Activated CD8-positive, alpha-beta memory T cell treated with anti-CD3 and anti-CD28 coated beads, Interleukin-2, amount 50 U/mL, for 1 hour (primary cell): ENCODE data around the gene SLC35F3.
"Not testable (repeated sequence)": the region's sequence is repeated elsewhere in the genome, so short reads cannot be mapped to it uniquely, and the experiment has no call there.

Experiments
- DNase-seq: peaks from one replicate; pipeline ENCODE4 v3.0.0-alpha.2; 2020; ENCODE audit errors: extremely low read depth

The SLC35F3 gene

DNA sequence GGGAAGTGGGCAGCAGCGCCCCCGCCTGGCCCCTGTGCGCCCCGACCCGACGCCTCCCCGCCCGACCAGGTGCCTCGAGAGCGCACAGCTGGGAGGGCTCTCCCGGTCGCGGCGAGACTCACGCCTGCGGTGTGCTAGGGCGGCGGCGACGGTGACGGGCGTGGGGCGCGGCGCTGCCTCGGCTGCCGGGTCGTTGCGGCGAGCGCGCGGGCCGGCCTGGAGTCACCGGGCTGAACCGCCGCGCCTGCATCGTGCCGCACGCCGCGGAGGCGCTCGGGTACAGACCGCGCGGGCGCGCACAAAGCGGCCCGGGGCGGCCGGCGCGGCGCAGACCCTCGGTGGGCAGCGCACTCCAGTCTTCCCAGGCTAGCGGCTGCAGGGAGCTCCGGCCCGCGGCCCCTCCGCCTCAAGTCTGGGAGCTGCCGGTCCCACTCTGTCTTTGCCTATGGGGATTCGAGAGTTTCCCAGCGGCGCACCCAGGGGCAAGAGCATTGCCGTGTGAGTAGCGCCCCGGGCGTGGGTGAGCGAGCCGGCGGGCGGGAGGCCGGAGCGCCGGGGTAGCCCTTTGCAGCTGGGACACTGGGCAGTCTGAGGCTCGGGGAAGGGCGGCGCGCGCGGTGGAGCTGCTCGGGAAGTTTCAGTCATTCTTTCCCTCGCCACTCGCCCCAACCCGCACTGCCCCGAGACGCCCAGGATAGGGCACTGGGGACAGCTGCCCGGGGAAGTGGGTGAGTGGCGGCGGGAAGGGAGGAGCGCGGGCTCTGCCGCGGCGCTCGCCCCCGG, at the start of gene SLC35F3:
Gene SLC35F3, plus strand, starts transcription at position 44 of the 783 bp plus-strand sequence.
- no peak for DNase-seq

DNA sequence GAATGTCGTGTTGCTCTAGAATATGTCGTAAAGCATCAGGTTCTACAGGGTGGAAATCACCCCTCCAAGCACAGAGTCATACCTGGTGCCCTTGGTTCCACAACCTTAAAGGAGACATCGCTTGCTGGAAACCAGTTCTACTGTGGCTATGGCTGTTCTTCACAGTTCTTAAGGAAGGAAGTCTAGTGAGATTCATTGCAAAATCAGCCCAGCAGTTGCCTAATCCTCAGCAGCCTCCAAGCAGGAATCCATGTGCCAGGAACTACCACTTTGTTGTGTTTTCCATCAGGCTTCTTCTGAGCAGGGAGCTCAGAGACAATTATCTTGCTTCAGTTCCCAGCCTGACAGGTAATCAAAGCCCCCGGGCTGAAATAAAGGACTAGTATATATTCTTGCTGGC, 45.0 kb upstream of the SLC35F3 start:
- DNase-seq: no peak

DNA sequence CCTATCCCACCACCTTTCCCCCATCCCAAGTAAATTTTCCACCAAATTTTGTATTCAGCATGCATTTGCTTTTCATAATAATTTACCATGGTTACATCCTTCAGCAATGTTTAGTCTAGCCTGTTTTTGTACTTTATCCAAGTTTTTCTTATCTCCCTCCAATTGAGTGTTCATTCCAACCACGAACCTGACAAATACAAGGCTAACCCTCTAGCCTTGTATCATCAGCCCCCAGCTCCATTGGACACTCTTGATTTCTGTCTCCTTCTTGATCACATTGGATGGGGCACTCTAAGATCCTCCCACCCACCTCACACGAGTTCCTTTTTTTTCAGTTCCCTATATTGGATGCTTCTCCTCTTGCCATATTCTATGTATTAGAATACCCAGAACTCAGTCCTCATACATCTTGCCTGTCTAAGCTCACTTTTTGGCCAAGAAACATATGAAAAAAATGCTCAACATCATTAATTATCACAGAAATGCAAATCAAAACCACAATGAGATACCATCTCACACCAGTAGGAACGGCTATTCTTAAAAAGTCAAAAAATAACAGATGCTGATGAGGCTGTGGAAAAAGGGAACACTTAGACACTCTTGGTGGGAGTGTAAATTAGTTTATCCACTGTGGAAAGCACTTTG, 40.5 kb upstream of the SLC35F3 start:
- no peak for DNase-seq

DNA sequence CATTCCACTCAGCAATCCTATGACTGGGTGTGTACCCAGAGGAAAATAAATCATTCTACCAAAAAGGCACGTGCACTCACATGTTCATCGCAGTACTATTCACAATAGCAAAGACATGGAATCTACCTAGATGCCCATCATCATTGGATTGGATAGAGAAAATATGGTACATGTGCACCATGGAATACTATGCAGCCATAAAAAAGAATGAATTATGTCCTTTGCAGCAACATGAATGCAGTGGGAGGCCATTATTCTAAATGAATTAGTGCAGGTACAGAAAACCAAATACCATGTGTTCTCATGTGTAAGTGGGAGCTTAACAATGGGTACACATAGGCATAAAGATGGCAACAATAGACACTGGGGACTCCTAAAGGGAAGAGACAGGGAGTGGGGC, 39.9 kb upstream of the SLC35F3 start:
- DNase-seq: no peak

DNA sequence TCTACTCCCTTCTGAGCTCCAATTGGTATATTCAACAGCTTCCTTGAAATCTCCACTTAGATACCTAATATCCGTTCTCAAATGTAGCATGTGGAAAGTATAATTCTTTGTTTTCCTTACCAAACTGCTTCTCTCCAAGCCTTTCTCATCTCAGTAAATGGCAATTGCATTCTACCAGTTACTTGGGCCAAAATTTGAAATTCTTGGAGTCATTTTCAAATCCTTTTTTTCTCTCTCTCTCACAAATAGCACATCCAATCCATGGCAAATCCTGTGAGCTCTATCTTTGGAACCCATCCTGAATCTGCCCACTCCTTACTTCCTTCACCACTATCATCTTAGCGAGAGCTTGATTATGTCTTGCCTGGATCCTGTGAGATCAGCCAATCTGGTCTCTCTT, 39.3 kb upstream of the SLC35F3 start:
- DNase-seq: no peak

DNA sequence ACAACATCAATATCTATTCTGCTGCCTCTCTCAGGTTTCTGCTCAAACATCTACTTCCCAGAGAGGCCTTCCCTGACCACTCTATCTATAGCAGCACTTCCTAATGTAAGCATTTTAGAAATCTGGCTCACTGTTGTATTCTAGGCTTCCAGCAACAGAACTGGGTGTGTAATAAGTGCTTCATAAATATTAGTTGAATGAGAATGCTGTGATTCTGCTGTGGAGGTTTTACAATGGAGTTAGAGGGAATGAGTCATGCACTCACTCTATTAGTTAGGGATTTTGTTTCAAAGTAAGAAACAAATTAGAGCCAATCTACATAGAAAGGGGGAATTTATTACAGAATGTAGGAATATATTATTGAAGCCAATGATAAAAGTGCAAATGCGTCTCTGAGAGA, 38.6 kb upstream of the SLC35F3 start:
- DNase-seq: no peak

DNA sequence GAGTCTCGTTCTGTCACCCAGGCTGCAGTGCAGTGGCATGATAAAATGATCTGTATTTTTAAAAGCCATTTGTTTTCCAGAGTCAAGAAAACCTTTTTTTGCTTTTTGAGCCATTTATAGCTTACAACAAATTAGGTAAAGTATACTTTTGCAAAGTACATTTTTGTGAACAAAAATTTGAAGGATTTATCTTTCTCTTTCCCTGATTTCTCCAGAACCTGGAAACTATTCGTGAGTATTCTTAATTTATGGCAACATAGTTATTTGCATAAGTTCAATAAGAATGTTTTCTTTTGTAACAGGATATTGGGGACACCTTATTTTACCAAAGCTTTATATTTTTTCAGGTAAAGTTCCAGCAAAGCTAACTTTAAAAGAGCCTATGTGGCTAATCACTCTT, 37.4 kb upstream of the SLC35F3 start:
- DNase-seq: no peak

DNA sequence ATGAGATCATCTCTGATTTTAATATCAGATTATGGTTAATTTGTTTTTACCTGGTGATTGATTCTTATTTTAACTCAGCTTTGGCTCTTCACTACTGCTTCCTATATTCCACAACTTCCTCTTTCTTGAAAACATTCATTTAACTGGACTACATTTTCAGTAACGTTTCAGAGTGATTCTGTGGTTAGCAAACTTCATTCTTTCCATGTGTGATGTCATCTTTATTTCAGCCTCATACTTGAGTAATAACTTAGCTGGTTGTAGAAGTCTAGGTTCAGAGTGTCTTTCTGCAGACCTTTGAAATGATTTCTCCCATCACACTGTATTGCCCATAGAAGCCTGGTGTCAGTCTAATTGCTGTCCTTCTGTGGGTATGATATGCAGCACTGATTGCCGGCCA, 36.0 kb upstream of the SLC35F3 start:
- DNase-seq: no peak

DNA sequence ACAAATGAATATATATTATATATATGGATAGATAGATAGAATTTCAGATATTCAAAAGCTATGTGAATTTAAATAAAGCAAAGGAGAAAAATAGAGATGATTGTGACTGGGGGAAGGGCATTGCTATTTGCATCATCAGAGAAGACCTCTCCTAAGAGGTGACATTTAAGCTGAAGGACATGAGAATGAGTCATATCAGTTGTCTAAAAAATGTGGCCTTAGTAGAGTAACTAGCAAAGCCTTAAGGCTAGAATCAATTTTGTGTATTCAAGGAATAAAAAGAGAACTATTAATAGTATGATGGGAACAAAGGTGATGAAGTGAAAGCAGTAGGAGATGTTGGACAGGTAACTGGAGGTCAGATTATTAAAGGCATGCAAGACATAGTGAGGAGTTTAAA, 34.8 kb upstream of the SLC35F3 start:
- DNase-seq: no peak

DNA sequence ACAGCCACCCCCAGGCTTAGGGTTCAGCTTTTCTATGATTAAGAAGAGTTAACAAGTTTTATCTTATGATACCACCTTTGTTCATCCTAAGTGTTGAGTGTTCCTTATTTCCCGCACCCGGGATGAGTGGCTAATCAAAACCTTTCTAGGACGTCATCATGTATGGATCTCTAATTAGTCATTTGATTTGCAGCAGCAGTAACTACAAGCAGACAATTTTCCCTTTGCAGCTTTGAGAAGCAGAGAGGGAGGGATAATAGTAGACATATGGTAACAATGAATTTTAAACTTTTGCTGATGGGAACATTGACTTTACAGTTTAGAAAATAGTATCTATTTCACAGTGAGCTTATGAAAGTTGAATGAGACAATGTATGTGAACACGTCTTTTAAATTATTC, 30.8 kb upstream of the SLC35F3 start:
- no peak for DNase-seq

DNA sequence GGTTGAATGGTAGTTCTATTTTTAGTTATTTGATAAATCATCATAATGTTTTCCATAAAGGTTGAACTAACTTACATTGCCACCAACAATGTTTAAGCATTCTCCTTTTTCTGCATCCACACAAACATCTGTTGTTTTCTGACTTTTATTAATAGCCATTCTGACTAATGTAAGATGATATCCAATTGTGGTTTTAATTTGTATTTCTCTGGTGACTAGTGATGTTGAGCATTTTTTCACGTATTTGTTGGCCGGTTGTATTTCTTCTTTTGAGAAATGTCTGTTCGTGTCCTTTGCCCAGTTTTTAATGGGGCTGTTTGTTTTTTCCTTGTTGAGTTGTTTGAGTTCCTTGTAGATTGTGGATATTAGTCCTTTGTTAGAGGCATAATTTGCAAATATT, 24.6 kb upstream of the SLC35F3 start:
- DNase-seq: no peak

DNA sequence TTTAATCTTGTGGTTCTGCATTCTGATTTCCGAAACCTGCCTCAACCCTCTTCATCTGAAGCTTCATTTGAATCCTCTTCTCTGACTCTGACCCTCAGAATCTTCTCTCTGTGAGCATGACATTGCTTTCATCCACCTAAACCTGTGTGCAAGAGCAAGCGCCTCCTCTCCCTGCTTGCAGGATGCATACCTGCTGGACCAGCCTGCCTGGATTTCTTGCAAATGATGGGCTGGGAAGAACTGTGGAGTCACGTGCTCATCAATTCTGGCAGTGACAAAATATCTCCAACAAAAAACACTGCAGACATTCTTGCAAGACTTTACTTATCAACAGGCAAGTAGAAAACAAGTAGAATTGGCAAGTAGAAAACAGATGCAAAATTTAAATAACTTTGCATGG, 20.8 kb upstream of the SLC35F3 start:
- no peak for DNase-seq

DNA sequence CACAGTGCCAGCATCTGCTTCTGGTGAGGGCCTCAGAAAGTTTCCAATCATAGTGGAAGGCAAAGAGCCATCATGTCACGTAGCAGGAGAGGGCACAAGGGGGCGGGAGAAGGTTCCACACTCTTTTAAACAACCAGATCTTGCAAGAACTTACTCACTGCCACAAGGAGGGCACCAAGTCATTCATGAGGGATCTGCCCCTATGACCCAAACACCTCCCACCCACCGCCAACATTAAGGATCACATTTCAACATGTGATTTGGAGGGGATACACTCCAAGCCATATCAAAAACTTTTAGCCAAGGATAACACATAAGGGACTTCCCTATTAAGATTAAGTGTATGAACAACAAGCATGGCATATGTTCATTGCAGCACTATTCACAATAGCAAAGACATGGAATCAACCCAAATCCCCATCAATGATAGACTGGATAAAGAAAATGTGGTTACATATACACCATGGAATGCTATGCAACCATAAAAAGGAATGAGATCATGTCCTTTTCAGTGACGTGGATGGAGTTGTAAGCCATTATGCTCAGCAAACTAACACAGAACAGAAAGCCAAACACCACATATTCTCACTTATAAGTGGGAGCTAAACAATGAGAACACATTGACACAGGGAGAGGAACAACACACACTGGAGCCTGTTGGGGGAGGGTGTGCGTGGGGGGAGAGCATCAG, 19.9 kb upstream of the SLC35F3 start:
- DNase-seq: no peak

DNA sequence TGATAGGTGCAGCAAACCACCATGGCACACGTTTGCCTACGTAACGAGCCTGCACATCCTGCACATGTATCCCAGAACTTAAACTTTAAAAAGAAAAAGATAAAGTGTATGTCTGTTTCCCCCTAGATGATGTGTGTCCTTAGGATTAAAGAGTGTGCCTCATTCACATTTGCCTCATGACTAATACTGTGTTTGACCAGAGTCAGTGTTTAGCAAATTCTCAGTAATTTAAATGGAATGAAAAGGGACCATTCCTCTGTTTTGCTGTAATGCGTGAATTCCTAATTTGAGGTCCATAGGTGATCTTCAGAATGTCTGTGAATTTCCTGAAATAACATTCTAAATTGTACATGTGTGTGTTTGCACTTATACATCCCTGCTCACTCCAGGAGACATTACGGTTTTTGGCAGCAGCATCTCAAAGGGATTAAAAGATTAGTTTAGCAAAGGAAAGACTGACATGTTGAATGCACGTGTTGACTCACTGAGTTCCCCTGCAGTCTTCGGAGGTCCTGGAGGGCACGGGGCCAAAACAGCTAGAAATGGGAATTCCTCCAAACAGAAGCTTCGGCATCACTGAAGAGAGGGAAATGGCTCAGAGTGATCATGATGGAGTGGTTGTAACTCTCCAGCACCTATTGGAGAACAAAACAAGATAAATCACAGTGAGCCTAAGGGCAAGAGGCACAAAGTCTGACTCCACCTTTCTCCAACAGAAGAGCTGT, 19.1 kb upstream of the SLC35F3 start:
- DNase-seq: no peak

DNA sequence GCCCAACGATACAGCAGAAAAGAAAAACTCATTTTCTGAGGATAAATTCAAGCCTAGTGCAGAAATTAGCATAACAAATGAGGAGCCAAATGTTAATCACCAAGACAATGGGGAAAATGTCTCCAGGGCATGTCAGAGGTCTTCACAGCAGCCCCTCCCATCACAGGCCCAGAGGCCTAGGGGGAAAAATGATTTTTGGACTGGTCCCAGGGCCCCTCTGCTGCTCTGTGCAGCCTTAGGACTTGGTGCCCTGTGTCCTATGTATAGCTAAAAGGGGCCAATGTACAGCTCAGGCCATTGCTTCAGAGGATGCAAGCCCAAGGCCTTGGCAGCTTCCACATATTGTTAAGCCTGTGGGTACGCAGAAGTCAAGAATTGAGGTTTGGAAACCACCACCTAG, 13.3 kb upstream of the SLC35F3 start:
- not testable (repeated sequence) for DNase-seq

DNA sequence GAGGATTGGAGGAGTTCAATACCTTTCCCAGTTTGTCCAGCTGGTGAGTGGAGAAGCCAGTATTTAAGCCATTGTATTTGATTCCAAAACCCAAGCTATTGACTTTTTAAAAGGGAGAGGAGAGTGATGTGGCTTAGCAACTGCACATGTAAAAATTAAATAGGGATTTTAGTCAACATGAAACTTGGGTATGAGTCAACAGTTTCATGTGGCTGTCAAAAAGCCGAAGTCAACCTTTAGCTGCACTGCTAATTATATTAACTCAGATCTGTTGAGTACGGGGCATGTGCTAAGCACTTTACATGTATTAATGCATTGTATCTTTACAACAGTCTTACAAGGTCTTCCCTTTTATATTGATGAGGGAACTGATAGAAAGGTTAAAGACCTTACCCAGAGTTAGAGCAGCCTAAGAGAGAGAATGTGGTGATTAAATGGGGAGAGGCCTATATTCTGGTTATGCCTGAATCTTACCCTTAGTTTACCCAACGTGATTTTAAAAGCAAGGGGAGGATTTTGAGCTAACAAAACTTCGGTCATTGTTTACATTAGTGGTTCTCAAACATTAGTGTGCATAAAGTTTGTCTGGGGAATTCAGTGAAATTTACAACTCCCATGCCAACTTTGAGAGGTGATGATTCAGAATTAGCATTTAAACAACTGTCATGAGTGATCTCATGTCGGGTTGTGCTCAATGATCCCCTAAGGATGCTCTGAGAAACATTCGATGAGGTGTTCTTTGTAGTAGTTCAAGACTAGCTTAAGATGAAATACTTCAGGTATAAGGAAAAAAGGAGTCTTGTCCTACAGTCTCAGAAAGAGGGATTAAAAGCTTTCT, 6.9 kb upstream of the SLC35F3 start:
- DNase-seq: no peak

DNA sequence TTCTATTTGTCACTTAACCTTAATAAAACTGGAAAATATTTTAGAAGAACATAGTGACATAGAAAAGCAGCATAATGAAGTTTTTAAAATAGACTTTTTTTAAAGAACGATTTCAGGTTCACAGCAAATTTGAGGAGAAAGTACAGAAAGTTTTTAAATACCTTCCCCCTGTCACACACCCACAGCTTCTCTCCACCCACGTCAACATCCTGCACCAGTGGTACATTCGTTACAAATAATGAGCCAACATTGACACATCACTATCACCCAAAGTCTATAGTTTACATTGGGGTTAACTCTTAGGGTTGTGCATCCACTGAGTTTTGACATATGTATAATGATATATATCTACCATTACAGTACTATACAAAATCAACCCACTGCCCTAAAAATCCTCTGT, 3.0 kb upstream of the SLC35F3 start:
- DNase-seq: no peak

DNA sequence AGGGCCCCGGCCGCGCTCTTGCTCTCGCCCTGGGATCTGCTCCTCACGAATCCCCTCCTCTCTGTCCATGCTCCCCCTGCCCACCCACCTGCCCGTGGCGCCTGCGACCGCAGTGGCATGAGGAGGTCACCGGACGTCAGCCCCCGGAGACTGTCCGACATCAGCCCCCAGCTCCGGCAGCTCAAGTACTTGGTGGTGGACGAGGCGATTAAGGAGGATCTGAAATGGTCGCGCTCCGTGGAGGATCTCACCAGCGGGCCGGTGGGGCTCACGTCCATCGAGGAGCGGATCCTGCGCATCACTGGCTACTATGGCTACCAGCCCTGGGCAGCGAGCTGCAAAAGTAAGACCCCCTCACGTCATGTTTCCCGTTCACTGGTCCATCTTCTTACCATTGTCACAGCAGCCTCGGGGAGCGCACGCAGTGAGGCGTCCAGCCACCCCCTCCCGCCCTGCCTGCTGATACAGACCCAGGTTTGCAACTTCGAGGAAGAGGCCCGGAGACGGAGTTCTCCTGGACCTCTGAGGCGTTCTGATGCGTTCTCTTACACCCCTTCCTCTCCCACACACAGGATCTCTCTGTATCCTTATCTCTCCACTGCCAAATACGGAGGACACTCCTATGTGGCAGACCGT, 1.1 kb downstream of the SLC35F3 start:
- no peak for DNase-seq

DNA sequence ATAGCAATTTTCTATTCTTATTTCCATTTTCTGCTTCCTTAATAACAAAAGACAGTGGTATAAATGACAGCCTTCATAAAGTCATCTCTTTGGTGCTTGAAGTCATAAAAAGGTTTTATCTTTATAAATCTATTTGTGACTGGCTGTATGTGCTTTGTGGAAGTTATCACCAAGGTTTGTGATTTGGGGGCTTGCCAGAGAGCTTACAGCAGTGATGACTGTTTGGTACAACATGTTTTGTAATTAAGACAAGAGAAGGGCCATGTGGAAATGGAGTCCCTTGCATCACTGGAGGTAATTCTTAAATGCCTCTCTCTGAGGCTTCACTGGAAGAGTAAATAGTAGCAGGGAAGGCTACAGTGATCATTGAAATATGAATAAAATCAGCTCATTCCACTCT, 2.7 kb downstream of the SLC35F3 start:
- DNase-seq: no peak

DNA sequence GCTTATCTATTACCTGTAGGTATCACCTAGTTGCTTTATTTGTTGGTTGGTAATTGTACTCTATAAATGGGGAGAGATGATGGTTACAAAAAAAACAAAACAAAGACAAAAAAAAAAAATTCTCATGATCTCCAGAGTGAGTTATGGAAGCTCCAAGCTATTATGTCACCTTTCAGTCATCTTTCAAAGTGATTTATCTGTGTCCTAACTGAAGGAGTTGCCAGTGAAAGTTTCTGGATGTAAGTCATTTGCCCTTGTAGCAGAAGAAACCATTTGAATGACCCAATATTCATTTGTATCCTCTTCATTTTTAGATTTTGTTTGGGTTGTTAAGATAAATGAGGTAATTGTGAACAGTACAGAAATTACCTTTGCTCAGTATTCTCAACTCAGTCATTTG, 3.6 kb downstream of the SLC35F3 start:
- no peak for DNase-seq

DNA sequence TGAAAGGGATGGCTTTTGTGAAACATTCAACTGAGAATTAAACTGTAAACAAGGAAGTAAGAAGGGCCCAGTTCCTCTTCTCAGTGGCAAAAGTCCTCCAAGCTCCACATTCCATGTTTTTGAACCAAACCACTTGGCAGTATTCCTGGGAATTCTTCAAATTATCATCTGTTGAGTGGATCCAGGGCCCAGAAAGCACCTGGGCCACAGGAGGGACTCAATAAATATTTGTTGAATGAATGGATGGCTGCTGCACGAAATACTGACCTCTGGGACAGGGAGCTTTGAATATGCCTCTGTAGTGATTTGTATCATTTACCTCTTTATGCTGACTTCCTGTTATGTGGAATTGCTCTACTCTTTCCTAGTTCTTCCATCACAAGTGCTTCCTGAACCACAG, 4.7 kb downstream of the SLC35F3 start:
- no peak for DNase-seq
